Right lung (tissue), 5 donors: ENCODE data around the gene COL18A1. TPM values are rescaled to one million over a fixed set of nuclear protein-coding genes. Genes with fewer than 3 reads are reported as not detected.
"Not testable (repeated sequence)": the region's sequence is repeated elsewhere in the genome, so short reads cannot be mapped to it uniquely, and the experiment has no call there.

ENCODE experiments used
- DNase-seq, 2 donors: peaks; one replicate each; pipeline ENCODE4 v3.0.0-alpha.2; 2013
- polyA plus RNA-seq, 5 donors: library from polyadenylated mRNA; unstranded; fragments of 120-200 nt; gene quantifications; one replicate each; pipeline versions ENCODE4 v1.2.1 to v1.2.3, GENCODE V29; 2013; ENCODE audit warnings: inconsistent platforms in 1 of 5, low replicate concordance in 1 of 5; ENCODE audit not compliant: insufficient read length in 5 of 5, insufficient read depth in 1 of 5

The COL18A1 gene
- polyA plus RNA-seq, 5 donors = 31.9 to 103 (median 57.3) TPM

DNA sequence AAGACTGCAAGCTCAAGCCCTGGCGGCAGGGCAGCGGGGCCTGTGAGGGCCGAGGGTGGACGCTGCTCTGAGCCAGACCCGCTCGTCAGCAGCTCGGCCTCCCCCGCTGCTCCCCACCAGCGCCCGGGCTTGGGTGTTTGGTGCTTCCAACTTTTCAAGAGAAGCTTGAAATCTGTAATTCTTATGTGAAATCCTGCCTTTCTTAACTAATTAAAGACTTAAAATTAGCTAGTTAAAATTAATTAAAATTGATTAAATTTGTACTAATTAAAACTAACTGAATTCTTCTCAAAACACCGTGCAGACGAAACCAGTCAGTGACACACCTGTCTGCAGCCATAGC lies 151.3 kb downstream of the COL18A1 start:
- no peak for DNase-seq

DNA sequence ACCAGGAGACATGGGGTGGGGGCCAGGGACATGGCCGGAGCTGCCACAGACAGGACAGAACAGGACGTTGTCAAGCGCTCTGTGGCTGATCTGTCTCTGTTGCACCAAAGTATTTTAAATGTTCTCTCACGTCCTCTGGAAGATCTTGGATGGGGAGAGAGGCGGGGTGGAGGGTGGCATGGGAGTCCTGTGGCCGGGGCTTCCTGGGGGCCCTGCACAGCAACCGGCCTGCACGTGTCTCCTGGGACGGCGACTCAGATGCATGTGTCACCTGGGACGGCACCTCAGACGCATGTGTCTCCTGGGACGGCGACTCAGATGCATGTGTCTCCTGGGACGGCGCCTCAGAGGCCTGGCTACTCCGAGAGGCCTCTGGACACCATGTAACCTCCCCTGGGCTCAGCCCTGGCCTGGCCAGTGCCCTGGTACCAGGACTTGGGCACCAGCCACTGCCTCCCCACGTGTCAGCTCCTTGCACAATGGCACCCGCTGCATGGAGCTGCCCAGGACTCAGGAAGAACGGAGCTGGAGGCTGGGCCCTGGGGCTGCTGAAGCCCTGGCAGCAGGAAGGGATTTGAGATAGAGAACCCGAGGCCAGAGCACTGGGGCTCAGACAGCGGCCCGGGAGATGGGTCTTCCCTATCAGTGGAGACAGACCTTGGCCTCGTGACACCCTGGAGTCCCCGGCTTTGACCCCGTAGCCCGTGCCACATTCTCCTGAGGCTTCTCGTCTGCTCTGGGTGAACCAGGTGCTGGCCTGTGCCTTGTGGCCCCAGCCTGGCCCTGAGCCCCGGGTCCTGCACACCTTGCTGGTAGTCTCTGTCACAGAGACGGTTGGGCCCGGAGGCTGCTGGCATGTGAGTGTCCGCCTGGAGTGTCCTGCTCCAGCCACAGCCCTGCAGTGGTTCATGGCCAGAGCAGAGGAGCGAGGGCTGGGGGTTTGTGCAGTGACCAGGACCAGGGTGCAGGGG lies 152.0 kb downstream of the COL18A1 start:
- DNase-seq = no peak

DNA sequence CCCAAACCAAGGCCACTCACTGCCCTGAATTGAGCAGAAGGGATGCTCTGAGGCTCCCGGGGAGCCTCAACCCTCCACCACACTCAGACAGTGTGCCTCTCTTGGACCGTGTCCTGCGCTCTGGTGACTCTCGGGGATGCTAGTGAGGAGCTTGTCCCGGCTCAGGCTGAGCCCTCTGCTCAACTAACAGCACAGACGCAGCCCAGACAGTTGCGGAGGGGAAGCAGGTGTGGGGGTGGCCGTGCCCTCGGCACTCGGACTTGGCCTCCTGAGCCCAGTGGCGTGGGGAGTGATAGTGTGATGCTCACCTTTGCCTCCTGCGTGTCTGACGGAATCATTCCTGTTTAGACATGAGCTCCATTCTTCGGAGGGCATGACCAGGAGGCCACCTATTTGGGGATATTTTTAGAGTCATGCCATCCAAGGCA lies 152.7 kb downstream of the COL18A1 start:
- no peak for DNase-seq

DNA sequence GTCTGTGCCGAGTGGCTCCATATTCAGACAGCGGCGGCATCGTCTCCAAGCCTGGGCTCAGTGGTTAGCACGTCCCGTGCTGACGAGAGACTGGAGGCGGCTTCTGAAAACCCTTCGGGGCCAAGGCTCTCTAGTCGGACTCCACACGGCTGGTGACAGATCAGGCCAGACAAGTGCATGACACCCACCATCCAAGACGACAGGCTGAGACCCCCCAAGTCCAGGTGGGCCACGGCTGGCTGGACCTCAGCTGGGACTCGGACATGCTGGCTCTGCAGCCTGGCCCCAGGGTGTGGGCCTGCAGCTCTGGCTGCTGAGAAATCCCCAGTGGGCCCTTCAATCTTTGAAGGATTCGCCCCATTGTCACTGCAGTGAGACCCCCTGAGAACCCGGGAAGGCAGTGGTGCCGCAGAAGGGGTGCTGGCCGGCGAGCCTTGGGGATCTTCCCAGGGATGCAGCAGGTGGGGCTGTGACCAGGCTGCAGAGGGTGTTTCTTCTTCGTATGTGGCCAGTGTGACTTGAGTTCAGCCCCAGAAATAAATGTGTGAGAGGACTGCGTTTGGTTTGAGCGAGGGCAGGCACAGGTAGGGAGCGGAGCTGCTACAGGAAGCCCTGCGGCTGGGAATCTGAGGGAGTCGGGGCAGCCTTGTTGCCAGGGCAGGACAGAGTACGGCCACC lies 153.2 kb downstream of the COL18A1 start:
- no peak for DNase-seq

DNA sequence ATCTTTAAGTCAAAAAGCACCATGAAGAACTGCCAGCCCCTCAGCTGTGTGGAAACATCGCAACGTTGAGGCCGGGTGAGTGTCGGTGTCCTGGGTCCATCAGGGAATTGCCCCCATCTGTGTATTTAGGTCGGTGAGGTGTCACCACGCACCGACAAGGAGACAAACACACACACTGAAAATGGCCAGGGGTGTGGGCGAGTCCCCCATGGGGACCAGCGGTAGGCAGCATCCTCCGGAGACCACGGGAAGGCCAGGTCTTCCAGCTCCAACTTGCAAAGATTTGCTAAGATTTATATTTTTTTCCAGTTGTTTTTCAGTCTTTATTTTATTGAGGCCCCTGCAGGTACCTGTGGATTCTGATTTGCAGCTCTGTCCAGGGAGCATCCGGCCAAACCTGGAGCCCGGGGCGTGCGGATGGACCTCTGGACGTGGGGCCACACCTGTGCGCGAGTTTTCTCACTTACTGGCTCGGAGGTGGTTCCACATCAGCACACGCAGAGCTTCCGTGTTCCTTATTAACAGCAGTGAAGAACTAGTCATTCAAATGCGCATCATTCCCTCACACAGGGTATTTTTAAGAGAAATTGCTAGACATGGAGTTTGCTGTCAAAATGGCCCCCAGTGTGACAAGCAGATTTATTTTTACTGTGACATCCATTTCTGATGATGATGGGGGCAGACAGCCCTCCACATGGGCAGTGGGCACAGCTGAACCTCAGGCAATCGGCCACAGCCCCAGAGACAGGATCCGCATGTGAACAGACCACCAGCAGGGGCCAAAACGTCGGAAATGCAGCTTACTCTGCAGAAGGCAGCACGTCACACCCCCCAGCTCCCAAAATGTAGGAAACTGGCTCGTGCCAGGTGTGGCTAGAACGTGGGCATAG lies 154.5 kb downstream of the COL18A1 start:
- DNase-seq = no peak

DNA sequence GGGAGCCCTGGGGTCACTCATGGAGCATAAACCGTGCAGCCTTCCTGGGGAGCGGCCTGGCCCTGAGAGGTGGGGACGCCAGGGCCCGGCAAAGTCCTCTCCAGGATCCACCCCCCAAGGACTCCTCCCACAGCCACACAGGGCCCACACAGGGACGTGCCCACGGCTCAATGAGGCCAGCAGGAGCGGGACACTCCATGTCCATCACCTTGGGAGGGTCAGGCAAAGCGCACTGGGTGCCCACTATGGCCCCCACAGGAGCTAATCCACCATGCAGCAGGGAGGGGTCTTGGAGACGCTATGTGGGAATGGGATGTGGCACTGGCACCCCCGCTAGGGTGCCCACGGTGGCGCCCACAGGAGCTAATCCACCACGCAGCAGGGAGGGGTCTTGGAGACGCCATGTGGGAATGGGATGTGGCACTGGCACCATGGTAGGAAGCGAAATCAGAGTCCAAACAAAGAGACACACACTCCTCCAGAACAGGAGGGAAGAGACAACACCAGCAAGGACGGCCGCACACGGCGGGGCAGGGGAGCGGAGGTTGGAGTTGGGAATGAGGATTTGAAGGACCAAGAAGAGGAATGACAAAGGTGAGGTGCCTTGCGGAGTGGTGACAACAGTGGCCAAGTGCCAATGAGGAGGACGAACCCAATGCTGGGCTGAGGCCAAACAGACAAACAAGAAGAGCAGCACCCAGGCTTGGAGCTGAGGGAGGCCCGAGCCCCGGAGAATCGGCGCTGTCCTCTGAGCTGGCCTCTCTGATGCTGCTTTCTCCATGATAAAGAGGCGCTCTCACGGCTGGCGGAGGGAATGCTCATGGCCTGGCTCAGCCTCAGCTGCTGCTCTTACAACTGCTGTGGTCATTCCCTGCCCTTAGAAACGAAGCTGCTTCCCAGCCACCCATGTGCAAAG lies 155.4 kb downstream of the COL18A1 start:
- no peak for DNase-seq

DNA sequence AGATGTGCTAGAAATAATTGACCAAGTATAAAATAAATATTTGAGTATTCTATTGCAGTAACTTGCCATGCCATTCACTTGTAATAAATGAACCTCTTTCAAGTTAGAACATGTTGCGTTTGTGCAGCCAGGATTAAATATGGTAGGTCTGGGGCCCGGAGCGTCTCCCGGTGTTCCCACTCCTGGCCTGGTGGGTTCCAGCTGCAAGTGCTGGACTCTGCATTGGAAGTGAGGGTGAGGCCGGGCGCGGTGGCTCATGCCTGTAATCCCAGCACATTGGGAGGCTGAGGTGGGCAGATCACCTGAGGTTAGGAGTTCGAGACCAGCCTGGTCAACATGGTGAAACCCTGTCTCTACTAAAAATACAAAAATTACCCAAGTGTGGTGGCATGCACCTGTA lies 156.3 kb downstream of the COL18A1 start:
- DNase-seq = not testable (repeated sequence)

DNA sequence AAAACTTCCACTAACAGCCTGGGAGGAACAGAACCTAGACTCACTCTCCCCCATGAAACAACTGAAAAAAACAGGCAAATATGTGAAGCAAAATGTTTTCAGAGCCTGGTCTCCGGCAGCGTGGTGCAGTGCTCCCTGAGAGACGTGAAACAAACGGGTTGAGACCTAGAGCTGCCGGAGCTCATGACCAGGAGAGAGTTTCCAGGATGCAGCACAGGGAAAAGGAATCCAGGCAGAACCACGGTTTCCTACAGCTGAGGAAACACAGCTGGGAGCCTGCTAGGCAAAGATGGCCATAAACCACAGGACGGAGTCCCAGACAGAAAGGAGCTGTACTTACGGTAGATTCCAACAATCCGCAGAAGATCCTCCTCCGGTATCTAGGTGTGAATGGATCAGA lies 157.4 kb downstream of the COL18A1 start:
- DNase-seq = no peak

DNA sequence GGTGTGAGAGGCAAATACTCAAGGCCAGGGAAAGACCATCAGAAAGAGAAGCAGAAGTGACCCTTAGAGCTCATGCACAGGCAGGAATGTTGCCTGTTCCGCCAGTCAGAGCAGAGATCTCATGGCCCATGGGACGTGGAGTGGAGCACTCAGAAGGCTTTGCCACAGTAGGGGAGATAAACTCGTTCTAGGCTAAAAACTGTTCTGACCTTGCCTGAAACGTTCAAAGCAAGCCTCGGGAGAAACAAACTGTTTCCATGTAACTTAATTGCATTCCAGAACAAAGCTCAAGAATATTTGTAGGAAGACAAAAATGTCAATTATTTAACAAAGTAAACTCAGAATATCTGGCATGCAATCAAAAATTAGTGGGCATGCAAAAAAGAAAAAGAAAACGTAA lies 158.0 kb downstream of the COL18A1 start:
- no peak for DNase-seq

Other genes starting within 250 kb of the COL18A1 start
- 10 to 100 TPM; 27.7 to 42.9 (median 38.5) TPM for gene POFUT2, start 117.3 kb upstream of the COL18A1 start, polyA plus RNA-seq
- gene SLC19A1, start 137.3 kb downstream of the COL18A1 start, polyA plus RNA-seq = 10 to 100 TPM; 22.7 to 36.4 (median 24.4) TPM
- gene PCBP3, start 238.6 kb downstream of the COL18A1 start, polyA plus RNA-seq = 1 to 10 TPM; 1.9 to 2.8 (median 2.2) TPM